SK-N-SH treated with all-trans-retinoic acid at 6 μM for 48 hours (cell line): ENCODE results near the gene FMN1.

Experiments
- ATAC-seq: fragments of 200-7000 bp; cut with Tn5 transposase; 3 replicates; pipeline ENCODE4 v1.9.1; 2020; ENCODE audit warnings: mild to moderate bottlenecking, moderate library complexity
- BACH2 ChIP-seq: fragments of 250-450 bp; sonication (Bioruptor Pico); IDR thresholded peaks from 2 replicates; pipeline ENCODE4 v1.9.0; 2021; ENCODE audit warnings: mild to moderate bottlenecking, borderline replicate concordance
- CREB5 ChIP-seq: fragments of 250-450 bp; sonication (Bioruptor Pico); IDR thresholded peaks from 2 replicates; pipeline ENCODE4 v1.5.1; 2020; ENCODE audit warnings: low read depth, mild to moderate bottlenecking, moderate library complexity
- CSDC2 ChIP-seq: fragments of 250-450 bp; sonication (Bioruptor Pico); IDR thresholded peaks from 2 replicates; pipeline ENCODE4 v1.5.0; 2020; ENCODE audit warnings: mild to moderate bottlenecking, moderate library complexity
- ESRRG ChIP-seq: fragments of 250-450 bp; sonication (Bioruptor Pico); IDR thresholded peaks from 2 replicates; pipeline ENCODE4 v1.6.1; 2021; ENCODE audit warnings: mild to moderate bottlenecking
- ISL1 ChIP-seq: fragments of 250-450 bp; sonication (Bioruptor Pico); IDR thresholded peaks from 2 replicates; pipeline ENCODE4 v2.1.2; 2022; ENCODE audit warnings: mild to moderate bottlenecking, moderate library complexity
- OSR1 ChIP-seq: fragments of 250-450 bp; sonication (Bioruptor Pico); IDR thresholded peaks from 2 replicates; pipeline ENCODE4 v1.8.0; 2022; ENCODE audit warnings: moderate library complexity, mild to moderate bottlenecking, inconsistent platforms
- PPARA ChIP-seq: fragments of 250-450 bp; sonication (Bioruptor Pico); IDR thresholded peaks from 2 replicates; pipeline ENCODE4 v1.5.0; 2020; ENCODE audit warnings: mild to moderate bottlenecking, borderline replicate concordance
- RARB ChIP-seq: fragments of 250-450 bp; sonication (Bioruptor Pico); IDR thresholded peaks from 2 replicates; pipeline ENCODE4 v1.8.0; 2021; ENCODE audit warnings: mild to moderate bottlenecking, moderate library complexity
- SNAI2 ChIP-seq: fragments of 250-450 bp; sonication (Bioruptor Pico); IDR thresholded peaks from 2 replicates; pipeline ENCODE4 v1.5.0; 2020; ENCODE audit warnings: mild to moderate bottlenecking, moderate library complexity
- TCF4 ChIP-seq: fragments of 250-450 bp; sonication (Bioruptor Pico); IDR thresholded peaks from 2 replicates; pipeline ENCODE4 v1.8.0; 2021; ENCODE audit warnings: mild to moderate bottlenecking, moderate library complexity, borderline replicate concordance
- TSHZ2 ChIP-seq: fragments of 250-450 bp; sonication (Bioruptor Pico); IDR thresholded peaks from 2 replicates; pipeline ENCODE4 v1.5.0; 2020; ENCODE audit warnings: mild to moderate bottlenecking, moderate library complexity
- ZC3H10 ChIP-seq: fragments of 250-450 bp; sonication (Bioruptor Pico); IDR thresholded peaks from 2 replicates; pipeline ENCODE4 v1.5.1; 2021; ENCODE audit warnings: mild to moderate bottlenecking, moderate library complexity
- ZFP3 ChIP-seq: fragments of 250-450 bp; sonication (Bioruptor Pico); IDR thresholded peaks from 2 replicates; pipeline ENCODE4 v1.5.0; 2020; ENCODE audit warnings: mild to moderate bottlenecking, moderate library complexity
- ZFP30 ChIP-seq: fragments of 450-650 bp; formaldehyde crosslinking; IDR thresholded peaks from 2 replicates; pipeline ENCODE4 v1.5.0; 2022; ENCODE audit warnings: mild to moderate bottlenecking, moderate library complexity
- ZNF565 ChIP-seq: fragments of 450-650 bp; formaldehyde crosslinking; conservative IDR thresholded peaks from 2 replicates; pipeline ENCODE4 v1.5.0; 2020; ENCODE audit warnings: low read depth, mild to moderate bottlenecking, moderate library complexity
- ZNF8 ChIP-seq: fragments of 450-650 bp; formaldehyde crosslinking; IDR thresholded peaks from 2 replicates; pipeline ENCODE4 v1.5.0; 2020; ENCODE audit warnings: mild to moderate bottlenecking, moderate library complexity
- TF ChIP-seq, protein P1 (sequence below): fragments of 250-450 bp; sonication (Bioruptor Pico); IDR thresholded peaks from 2 replicates; pipeline ENCODE4 v1.8.0; 2021; ENCODE audit warnings: low read depth, mild to moderate bottlenecking, moderate library complexity, borderline replicate concordance
- TF ChIP-seq, protein P2 (sequence below): fragments of 250-450 bp; sonication (Bioruptor Pico); IDR thresholded peaks from 2 replicates; pipeline ENCODE4 v1.5.1; 2021; ENCODE audit warnings: mild to moderate bottlenecking, moderate library complexity
- TF ChIP-seq, protein P3 (sequence below): fragments of 250-450 bp; sonication (Bioruptor Pico); IDR thresholded peaks from 2 replicates; pipeline ENCODE4 v1.8.0; 2020; ENCODE audit warnings: mild to moderate bottlenecking, moderate library complexity, borderline replicate concordance

FMN1 gene

GRCh38 chr15:32970847-32971246, 223.7 kb downstream of the FMN1 start:
- TF ChIP-seq ZNF565 (no peak), ESRRG (no peak), ZFP30 (CRISPR knock-in tag) (no peak), CSDC2 (no peak), ZNF8 (CRISPR knock-in tag) (no peak), OSR1 (CRISPR knock-in tag) (no peak), ISL1 (CRISPR knock-in tag) (no peak), BACH2 (CRISPR knock-in tag) (no peak), TSHZ2 (no peak), TCF4 (no peak)
- TF ChIP-seq, protein P1, sequence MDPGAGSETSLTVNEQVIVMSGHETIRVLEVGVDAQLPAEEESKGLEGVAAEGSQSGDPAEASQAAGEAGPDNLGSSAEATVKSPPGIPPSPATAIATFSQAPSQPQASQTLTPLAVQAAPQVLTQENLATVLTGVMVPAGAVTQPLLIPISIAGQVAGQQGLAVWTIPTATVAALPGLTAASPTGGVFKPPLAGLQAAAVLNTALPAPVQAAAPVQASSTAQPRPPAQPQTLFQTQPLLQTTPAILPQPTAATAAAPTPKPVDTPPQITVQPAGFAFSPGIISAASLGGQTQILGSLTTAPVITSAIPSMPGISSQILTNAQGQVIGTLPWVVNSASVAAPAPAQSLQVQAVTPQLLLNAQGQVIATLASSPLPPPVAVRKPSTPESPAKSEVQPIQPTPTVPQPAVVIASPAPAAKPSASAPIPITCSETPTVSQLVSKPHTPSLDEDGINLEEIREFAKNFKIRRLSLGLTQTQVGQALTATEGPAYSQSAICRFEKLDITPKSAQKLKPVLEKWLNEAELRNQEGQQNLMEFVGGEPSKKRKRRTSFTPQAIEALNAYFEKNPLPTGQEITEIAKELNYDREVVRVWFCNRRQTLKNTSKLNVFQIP (CRISPR knock-in tag), result no peak
- TF ChIP-seq, protein P2, sequence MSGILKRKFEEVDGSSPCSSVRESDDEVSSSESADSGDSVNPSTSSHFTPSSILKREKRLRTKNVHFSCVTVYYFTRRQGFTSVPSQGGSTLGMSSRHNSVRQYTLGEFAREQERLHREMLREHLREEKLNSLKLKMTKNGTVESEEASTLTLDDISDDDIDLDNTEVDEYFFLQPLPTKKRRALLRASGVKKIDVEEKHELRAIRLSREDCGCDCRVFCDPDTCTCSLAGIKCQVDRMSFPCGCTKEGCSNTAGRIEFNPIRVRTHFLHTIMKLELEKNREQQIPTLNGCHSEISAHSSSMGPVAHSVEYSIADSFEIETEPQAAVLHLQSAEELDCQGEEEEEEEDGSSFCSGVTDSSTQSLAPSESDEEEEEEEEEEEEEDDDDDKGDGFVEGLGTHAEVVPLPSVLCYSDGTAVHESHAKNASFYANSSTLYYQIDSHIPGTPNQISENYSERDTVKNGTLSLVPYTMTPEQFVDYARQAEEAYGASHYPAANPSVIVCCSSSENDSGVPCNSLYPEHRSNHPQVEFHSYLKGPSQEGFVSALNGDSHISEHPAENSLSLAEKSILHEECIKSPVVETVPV (CRISPR knock-in tag), result no peak
- ATAC-seq, result no peak

- ATAC-seq, result no peak
- TF ChIP-seq ZNF565, result no peak
- TF ChIP-seq, protein P2 (CRISPR knock-in tag), result no peak
- TF ChIP-seq, protein P3, sequence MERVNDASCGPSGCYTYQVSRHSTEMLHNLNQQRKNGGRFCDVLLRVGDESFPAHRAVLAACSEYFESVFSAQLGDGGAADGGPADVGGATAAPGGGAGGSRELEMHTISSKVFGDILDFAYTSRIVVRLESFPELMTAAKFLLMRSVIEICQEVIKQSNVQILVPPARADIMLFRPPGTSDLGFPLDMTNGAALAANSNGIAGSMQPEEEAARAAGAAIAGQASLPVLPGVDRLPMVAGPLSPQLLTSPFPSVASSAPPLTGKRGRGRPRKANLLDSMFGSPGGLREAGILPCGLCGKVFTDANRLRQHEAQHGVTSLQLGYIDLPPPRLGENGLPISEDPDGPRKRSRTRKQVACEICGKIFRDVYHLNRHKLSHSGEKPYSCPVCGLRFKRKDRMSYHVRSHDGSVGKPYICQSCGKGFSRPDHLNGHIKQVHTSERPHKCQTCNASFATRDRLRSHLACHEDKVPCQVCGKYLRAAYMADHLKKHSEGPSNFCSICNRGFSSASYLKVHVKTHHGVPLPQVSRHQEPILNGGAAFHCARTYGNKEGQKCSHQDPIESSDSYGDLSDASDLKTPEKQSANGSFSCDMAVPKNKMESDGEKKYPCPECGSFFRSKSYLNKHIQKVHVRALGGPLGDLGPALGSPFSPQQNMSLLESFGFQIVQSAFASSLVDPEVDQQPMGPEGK (CRISPR knock-in tag), result no peak
- TF ChIP-seq RARB (CRISPR knock-in tag), result no peak
- no peak for TF ChIP-seq ESRRG
- no peak for TF ChIP-seq SNAI2
- TF ChIP-seq, protein P1 (CRISPR knock-in tag), result no peak
- TF ChIP-seq ZFP30 (CRISPR knock-in tag), result no peak
- TF ChIP-seq TCF4, result no peak
- no peak for TF ChIP-seq CREB5 (CRISPR knock-in tag)
- TF ChIP-seq PPARA, result no peak
- no peak for TF ChIP-seq ZFP3 (CRISPR knock-in tag)
- TF ChIP-seq TSHZ2, result no peak
- TF ChIP-seq CSDC2, result no peak
- no peak for TF ChIP-seq ZC3H10 (CRISPR knock-in tag)
- no peak for TF ChIP-seq BACH2 (CRISPR knock-in tag)
- TF ChIP-seq ISL1 (CRISPR knock-in tag), result no peak
- no peak for TF ChIP-seq ZNF8 (CRISPR knock-in tag)
Measured at GRCh38 chr15:32967521-32967920, 227.0 kb downstream of the FMN1 start.
